Body of pancreas (tissue), 4 donors: ENCODE results near the gene KANK2.

Experiments
- POLR2A ChIP-seq, 3 donors: fragments of 450-650 bp; IDR thresholded peaks; one replicate each; pipeline ENCODE4 v1.6.1; 2016; ENCODE audit warnings: antibody characterized with exemption in 3 of 3, mild to moderate bottlenecking in 2 of 3
- TF ChIP-seq, protein P1 (sequence below), 7 experiments: fragments of 450-650 bp in 4 of 7; fragments of 200-600 bp in 3 of 7; sonication (generic) in 3 of 7; IDR thresholded peaks; one replicate each; pipeline ENCODE4 v1.5.1; 2016 to 2019; ENCODE audit warnings: antibody characterized with exemption in 7 of 7

DNA sequence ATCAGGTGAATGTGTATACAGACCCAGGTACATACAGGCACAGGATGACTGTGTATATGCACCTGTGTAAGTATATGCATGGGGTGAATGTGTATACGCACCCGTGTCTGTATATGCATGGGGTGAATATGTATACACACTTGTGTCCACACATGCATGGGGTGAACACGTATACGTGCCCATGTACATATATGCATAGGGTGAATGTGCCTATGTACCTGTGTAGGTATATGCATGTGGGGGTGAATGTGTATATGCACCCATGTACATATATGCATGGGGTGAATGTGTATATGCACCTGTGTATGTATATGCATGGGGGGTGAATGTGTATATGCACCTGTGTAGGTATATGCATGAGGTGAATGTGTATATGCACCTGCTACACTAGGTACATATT, 35.2 kb upstream of the KANK2 start:
- TF ChIP-seq, protein P1, sequence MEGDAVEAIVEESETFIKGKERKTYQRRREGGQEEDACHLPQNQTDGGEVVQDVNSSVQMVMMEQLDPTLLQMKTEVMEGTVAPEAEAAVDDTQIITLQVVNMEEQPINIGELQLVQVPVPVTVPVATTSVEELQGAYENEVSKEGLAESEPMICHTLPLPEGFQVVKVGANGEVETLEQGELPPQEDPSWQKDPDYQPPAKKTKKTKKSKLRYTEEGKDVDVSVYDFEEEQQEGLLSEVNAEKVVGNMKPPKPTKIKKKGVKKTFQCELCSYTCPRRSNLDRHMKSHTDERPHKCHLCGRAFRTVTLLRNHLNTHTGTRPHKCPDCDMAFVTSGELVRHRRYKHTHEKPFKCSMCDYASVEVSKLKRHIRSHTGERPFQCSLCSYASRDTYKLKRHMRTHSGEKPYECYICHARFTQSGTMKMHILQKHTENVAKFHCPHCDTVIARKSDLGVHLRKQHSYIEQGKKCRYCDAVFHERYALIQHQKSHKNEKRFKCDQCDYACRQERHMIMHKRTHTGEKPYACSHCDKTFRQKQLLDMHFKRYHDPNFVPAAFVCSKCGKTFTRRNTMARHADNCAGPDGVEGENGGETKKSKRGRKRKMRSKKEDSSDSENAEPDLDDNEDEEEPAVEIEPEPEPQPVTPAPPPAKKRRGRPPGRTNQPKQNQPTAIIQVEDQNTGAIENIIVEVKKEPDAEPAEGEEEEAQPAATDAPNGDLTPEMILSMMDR (IDR thresholded peaks at IDR 0.05) = no peak
- no peak for TF ChIP-seq POLR2A (IDR thresholded peaks at IDR 0.05)
